SHP77 treated with DMSO at 0.1 percent for 48 hours (cell line): Measurements from ENCODE around the gene ELOB.

Source experiments
- DNase-seq: peaks from one replicate; lab custom pipeline; 2025; lab: John Stamatoyannopoulos, UW

Gene ELOB

DNA sequence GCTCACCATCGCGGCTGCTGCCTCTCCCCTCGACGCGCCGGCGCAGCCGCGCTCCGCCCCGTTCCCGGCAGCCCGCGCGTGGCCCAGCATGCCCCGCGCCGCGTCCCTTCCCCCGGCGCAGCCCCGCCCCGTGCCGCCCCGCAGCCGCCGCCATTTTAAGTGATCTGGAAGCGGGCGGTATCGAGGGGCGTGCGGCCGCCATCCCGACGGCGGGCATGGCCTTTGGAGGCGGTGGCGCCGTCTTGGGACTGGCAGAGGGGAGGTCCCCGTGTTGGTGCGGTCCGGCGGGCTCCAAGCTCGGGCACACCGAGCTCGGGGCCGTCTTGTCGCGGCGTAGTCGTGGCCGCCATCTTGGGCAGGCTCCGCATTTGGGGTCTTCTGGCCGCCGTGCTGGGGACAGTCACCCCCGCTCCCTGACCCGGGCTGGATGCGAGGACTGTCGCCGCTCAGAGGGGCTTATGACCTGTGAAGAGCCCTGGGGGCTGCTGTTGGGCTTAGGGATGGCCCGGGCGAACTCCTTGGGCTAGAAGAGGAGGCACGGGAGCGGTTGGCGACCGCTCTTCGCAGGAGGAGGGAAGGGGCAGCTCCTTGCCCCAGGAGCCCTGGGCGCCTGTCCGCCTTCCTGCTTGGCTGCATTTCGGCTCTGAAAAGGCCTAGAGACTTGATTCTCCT lies at the start of gene ELOB:
TSS of gene ELOB (minus strand) at position 50 of the 672 bp plus-strand sequence. CDS start at position 9, 41 bp downstream.
- peak; percentile 61 for DNase-seq

DNA sequence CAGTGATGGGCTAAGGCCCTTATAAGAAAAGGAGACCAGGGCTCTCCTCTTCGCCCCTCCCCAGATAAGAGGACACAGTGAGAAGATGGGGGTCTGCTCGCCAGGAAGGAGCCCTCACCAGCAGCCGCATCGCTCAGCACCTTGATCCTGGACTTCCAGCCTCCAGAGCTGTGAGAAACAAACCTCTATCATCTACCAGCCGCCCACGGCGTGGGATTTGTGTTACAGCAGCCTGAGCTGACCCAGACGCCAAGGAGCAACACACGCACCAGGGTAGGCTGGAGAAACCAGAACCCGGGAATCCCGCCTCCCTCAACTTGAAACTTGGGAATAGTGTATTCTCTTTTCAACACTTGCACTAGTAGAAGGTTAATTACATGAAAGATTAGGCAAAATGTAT lies 48.8 kb upstream of the ELOB start:
- DNase-seq: no peak

DNA sequence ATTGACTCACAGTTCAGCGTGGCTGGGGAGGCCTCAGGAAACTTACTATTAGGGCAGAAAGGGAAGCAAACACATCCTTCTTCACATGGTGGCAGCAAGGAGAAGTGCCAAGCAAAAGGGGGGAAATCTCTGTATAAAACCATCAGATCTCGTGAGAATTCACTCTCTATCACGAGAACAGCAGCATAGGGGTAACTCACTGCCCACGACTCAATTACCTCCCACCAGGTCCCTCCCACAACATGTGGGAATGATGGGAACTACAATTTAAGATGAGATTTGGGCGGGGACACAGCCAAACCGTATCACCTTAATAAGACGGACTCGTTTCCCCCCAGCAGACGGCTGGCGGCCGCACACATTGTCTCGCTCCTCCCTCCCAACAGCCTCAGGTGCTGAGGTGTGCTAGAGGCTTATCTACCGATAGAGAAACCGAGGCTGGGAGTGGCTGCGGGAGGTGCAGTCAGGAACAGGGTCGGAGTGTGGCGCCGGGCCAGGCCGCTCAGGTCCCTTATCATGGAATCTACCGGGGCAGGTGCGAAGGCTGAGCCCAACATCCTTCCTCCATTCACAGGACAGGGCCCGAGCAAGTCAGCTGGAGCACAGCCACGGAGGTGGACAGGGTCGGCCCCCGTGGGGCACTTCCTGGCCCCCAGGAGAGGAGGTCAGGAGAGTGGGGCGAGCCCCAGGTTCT lies 48.1 kb upstream of the ELOB start:
- DNase-seq: no peak

DNA sequence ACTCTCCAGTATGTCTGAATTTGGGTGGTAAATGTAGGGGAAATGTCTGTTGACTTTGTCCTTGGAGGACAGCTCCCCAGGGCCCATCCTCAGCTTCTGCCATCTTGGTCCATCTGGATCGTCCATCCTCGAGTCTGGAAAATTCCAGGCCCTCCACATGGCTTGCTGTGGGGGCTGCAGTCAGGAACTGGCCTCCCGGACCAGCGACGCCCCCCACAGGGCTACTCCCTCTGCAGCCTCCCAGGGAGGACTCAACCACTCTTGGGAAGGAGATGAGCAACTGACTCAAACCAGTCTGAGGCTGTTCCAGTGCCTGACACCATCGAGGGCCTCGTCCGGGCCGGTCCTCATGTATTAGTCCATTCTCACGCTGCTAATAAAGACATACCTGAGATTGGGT lies 47.5 kb upstream of the ELOB start:
- no peak for DNase-seq

DNA sequence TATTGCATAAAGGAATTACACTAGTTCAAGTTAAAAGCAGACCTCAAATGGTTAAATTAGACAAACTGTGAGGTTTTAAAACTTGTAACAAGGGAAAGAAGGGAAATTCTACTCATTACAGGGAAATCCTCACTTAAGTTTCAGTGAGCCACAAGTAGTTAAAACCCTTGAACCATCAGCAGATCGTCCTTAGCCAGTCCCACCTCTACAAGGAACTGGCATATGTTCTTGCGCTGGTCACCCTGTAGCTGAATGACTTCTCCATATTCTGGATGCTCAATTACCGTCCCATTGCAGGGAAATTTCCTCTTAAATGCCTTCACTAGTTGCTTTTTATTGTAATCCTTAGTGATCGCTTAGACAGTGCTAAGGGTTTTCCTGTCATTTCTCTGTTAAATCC lies 45.4 kb upstream of the ELOB start:
- DNase-seq: no peak

DNA sequence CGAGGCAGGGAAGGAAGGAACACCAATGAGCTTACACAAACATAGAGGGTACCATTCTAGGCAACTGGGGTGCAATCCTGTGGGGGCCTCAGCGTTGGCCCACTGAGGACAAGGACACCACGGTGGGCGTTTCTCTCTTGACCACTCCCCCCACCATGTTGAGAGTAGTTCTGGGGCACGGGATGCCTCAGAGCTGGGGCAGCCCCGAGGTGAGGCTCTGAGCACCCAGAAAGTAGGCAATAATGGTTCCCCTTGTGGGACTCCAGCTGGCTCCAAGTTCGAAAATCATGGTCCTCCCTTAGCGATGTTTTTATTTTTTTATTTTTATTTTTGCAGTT lies 45.0 kb upstream of the ELOB start:
- DNase-seq: no peak

DNA sequence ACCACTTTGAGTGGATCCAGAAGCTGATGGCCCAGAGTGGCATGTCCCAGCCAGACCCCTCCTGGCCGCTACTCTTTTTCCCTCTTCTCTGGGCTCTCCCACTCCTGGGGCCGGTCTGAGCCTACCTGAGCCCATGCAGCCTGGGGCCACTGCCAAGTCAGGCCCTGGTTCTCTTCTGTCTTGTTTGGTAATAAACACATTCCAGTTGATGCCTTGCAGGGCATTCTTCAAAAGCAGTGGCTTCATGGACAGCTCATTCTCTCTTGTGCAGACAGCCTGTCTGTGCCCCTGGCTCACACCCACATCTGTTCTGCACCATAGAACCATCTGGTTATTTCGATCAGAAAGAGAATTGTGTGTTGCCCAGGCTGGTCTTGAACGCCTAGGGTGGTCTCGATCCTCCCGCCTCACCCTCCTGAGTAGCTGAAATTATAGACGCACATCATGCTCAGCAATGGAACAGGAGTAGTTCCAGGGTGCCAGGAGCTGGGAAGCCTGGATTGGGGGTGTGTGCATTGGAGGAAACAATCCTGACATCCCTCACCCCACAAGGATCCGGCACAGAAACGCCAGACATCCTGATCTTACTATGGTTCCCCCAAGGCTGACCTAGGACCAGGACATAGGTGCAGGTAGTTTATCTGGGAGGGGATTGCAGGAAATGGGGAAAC lies 44.5 kb upstream of the ELOB start:
- no peak for DNase-seq

DNA sequence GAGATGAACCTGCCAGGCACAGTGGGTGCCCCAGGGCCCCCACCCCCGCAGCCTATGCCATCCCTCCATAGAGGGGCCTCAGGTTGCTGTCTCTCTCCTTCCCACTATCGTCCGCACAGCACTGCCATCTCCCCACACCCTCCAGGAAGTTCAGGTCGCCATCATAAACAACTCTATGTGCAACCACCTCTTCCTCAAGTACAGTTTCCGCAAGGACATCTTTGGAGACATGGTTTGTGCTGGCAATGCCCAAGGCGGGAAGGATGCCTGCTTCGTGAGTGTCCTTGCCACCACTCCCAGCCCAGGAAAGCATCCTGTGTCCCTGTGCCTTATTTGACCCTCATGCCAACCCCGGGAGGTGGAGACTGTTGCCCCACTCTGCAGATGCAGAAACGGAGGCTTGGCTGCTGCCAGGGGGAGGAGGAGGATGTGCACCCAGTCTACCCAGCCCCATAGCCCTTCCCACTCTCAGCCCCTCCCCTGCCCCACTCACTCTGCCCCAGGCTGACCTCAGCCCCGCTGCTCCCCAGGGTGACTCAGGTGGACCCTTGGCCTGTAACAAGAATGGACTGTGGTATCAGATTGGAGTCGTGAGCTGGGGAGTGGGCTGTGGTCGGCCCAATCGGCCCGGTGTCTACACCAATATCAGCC lies 43.9 kb upstream of the ELOB start:
- no peak for DNase-seq

DNA sequence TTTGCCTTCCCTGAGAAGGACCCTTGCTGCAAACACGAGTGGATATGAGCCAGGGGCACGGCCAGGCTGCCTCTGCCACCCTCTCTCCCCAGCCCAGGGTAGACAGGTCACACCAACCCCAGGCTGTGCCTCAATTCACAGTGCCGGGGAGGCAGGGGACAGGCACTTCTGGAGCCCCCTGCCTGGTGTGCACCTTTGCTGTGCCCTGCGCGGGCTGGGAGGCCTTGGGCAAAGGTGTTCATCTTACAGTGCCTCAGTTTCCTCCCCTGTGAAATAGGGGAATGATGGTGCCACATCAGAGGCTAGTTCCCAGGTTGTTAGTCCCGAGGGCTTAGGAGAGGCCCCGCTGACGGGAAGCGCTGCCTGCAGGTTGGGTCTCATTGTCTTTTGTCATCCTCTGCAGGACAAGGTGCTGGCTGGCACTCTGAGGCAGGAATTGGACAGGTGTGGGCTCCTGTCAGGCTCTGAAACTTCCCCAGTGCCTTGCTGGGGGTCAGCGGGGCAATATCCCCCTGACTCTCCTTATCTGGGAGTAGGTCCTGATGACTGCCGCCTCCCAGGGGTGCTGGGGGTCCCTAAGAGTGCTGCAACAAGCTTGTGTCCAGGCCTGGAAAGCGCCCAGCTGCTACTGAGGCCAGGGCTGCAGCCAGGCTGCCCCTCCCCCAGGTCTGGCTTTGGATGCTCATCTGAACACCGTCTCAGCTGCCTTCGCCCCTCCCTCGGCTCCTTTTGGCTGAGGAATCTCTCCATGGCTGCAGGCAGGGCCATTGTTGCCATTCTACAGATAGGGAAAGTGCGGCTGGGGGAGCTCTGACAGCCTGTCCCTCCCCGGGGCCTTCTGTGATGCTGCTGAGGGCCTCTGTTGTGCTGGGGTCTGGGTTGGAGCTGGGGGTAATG lies 43.1 kb upstream of the ELOB start:
- no peak for DNase-seq

DNA sequence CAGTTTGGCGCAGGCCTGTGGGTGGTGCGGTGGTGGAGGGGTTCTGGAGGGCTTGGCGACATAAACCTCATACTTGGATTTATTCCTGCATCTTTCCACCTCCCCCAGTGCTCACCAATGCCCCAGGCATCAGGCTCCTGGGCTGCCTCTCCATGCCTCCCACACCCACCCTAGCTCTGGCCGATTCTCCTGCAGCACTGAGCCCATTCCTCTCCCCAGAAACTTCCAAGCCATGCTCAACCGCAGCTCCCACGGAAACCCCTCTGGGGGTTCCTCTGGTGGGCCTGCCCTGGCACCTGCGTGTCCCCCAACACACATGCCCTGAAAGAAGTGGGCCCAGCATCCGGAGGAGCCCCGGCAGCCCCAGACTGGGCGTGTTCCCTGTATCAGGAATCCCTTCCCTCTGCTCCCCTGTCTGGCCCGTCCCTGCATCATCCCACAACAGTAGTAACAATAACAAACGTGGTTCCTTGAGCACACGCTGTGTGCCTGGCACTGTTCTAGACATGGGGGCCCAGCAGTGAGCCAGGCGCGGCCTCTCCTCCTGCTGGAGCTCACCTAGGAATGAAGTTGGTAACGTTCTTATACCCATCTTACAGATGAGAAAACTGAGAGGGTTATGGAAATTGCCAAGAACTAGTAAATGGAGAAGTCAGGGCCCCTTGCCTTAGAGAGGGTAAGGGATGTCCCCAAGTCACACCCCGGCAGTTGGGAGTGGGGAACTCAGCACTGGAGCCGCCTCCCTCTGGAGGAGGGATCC lies 42.3 kb upstream of the ELOB start:
- DNase-seq: no peak

DNA sequence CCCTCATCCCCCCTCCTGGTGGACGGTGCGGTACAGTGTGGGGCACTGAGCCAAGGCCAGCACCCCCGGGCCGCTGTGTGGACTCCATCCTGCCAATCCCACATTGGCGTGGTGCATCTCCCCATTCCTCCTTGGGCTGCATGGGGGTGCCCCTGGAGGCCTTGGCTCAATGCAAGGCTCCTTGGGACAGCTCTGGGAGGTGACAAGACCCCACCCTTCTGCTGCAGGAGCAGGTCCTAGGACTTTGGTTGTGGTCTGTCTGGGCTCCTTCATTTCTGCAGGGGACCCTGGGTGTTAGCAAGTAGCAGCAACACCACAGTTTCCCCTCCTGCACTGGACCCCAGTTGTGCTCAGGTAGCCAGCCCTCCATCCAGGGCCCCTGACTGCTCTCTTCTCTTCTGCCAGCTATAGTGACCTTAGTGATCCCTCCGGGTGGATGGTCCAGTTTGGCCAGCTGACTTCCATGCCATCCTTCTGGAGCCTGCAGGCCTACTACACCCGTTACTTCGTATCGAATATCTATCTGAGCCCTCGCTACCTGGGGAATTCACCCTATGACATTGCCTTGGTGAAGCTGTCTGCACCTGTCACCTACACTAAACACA lies 41.3 kb upstream of the ELOB start:
- no peak for DNase-seq

DNA sequence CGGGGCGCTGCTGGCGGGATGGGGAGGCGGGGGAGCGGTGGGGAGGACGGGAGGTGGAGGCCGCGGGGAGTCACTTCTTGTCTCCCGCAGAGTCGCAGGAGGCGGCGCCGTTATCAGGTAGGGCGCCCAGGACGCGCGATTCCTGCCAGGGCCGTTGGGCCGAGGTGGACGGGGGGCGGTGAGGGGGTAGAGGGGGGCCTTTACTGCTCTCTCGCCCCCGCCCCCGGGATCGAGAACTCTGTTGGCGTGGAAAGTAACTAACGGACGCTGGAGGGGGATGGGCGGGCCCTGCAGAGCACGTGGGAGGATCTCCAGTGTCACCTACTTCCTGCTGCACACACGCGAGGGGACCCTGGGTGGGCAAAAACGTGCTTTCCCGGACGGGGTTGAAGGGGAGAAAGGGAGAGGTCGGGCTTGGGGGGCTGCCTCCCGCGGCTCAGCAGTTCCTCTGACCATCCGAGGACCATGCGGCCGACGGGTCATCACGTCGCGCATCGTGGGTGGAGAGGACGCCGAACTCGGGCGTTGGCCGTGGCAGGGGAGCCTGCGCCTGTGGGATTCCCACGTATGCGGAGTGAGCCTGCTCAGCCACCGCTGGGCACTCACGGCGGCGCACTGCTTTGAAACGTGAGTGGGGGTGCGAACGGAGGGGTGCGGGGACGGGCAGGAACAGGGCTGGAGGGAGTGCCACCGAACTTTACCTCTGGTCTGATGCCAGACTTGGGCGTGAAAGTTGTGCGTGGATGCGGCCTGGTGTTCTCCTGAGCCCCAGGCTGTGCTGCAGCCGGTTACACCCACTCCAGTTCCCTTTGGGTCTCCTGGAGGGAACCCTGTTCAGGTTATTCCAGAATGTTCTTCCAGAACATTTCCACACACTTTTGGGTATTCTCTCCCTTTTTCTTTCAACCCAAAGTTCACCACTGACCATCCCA lies 40.5 kb upstream of the ELOB start:
- no peak for DNase-seq

DNA sequence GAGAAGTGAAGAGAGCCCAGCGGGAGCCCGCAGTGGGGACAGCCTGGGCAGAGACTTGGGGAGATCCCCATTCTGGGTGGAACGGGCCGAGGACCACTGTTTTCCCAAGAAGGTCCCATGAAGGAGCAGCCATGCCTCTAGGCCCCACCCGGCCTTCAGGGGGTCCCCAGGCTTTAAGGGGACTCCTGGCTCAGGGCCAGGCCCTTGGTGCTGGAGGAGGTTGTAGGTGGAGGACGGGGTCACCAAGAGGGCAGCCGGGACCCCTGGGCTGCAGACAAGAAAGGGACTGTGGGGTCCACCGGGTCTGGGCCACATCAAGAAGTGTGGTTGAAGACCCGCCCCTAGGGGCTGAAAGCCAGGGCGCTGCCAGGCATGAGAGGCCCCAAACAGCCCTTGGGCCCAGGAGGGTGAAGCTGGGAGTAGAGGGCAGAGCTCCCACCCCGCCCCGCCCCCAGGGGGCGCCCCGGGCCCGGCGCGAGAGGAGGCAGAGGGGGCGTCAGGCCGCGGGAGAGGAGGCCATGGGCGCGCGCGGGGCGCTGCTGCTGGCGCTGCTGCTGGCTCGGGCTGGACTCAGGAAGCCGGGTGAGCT lies 39.8 kb upstream of the ELOB start, which contains the start of gene PRSS21:
TSS of gene PRSS21 (plus strand) at position 487 of the 589 bp plus-strand sequence. CDS start at position 519, 32 bp downstream.
- DNase-seq: no peak

DNA sequence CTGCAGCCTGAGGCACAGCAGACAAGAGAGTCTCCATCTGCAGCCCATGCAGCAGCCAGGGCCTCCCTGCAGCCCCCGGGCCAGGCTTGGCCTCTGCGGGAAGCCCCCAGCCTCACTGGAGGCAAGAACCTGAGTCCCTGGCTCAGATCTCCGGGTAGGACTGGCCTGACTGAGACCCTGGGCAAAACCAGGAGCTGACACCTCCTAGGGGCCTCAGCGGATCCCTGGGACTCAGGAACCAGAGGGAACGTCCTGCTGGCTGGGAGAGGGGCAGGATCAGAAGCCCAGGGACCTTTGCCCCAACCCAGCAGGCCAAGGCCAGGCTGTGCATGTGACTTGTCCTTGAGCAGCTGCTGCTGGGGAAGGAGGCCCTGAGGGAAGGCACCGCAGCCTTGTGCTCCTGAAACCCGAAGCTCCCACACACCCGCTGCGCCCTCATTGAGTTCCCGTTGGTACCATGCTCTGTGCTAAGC lies 38.3 kb upstream of the ELOB start:
- no peak for DNase-seq

DNA sequence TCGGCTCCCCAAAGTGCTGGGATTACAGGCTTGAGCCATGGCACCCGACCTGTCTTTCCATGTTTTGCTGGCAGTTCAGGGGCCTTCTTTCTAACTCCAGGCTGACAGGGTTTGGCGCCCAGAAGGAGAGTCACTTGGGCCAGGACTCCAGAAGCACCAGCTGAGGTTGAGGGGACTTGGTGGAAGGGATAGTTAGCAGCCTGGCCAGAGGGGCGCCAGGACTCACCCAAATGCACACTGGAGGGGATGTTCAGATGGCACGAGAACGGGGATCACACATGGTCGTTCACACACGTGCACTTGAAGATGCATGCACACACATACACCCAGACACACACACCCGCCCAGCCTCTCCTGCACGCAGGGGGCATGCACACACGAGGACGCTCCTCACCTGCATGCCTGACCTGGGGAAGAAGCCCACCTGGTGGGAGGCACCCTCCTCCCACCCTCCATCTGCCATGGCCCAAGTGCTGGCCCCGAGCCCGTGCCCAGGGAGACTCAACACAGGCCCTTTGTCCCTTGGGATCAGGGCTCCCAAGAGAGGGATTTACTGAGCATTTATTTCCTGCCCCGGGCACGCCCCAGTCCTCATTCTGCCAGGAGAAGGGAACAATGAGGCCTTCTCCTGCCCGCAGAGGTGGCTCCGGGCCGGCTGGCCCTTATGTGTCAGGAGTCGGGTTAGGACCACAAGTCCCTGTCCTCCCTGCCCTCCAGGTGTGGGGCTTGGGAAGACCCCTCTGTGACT lies 37.6 kb upstream of the ELOB start:
- DNase-seq: no peak

DNA sequence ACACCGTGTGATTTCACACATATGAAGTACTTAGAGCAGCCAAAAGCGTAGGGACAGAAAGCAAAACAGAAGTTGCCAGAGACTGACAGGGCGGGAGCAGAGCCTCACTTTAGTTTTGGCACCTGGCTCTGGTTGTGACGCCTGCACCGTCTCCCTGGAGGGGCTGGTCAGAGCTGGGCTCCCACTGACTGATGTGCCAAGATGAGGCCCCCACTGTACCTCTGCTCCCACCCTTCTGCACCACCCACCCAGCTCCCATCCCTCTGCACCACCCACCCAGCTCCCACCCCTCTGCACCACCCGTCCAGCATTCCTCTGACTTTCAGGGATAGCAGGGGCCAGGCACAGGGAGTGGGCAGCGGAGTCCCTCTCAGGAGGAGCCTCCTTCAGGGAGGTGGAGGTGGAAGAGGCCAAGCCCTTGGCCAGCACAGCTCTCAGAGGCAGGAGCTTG lies 36.7 kb upstream of the ELOB start:
- DNase-seq: no peak

DNA sequence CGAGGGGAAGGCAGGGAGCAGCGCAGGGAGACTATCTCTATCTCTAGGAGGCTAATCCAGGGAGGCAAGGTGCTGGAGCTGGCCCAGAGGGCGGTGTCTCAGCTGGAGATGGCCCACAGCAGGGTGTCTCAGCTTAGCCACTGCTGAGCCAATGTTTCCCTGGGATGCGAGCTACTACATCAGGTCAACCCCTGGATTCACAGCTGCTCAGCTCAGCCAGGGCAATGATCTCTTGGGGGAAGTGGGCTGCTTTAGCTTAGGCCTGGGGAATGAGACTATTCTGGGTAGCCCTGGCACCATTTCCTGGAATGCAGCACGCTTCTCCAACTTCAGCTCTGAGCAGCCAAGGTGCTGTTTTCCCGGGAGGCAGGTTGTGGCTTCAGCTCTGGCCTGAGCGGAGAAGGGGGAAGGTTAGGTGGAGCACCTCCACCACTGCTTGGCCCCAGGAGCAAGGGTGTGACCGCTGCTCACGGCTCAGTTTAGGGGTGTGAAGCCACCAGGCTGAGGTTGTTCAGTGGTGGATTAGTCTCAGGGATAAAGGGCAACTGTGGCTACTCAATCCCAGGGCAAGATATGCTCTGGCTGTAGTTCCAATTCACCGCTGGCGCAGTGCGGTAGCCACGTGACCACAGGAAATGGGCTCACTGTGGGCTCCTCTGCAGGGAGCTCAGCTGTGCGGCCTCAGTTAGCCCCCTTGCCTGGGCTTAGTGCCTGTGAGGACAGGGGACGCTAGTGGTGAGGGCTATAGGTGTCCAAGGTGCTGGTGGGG lies 34.8 kb upstream of the ELOB start:
- DNase-seq: no peak
